GM23338 (cell line): ENCODE data around the gene TSPAN4. TPM values are rescaled to one million over a fixed set of nuclear protein-coding genes. Genes with fewer than 3 reads are reported as not detected.

Experiments used
- ATAC-seq: fragments of 200-7000 bp; cut with Tn5 transposase; 3 replicates; pipeline ENCODE4 v1.9.1; 2020
- DNase-seq: peaks from one replicate; pipeline ENCODE4 v3.0.0-alpha.2; 2015; ENCODE audit warnings: low spot score
- H2AFZ ChIP-seq: fragments of 200-600 bp; sonication (generic); 2 replicates; pipeline ENCODE4 v1.8.0; 2016; ENCODE audit warnings: antibody characterized with exemption, mild to moderate bottlenecking, moderate library complexity
- H3F3A ChIP-seq: fragments of 200-600 bp; sonication (generic); replicated peaks from 2 replicates; pipeline ENCODE4 v1.8.0; 2017; ENCODE audit warnings: antibody characterized with exemption, mixed run types, low read depth
- H3K27ac ChIP-seq: fragments of 200-600 bp; sonication (generic); 2 replicates; pipeline ENCODE4 v1.6.1; 2016; ENCODE audit warnings: low read depth
- H3K27me3 ChIP-seq: fragments of 200-600 bp; sonication (generic); 2 replicates; pipeline ENCODE4 v1.8.0; 2016; ENCODE audit warnings: mild to moderate bottlenecking, mixed run types, moderate library complexity; ENCODE audit not compliant: insufficient read depth
- H3K36me3 ChIP-seq: fragments of 200-600 bp; sonication (generic); 2 replicates; pipeline ENCODE4 v1.8.0; 2016; ENCODE audit warnings: mild to moderate bottlenecking; ENCODE audit not compliant: insufficient read depth
- H3K4me1 ChIP-seq: fragments of 200-600 bp; sonication (generic); 2 replicates; pipeline ENCODE4 v1.8.0; 2016; ENCODE audit warnings: mild to moderate bottlenecking, moderate library complexity; ENCODE audit not compliant: insufficient read depth
- H3K4me2 ChIP-seq: fragments of 200-600 bp; sonication (generic); 2 replicates; pipeline ENCODE4 v1.7.1; 2017; ENCODE audit warnings: mixed run types
- H3K4me3 ChIP-seq: fragments of 200-600 bp; sonication (generic); 2 replicates; pipeline ENCODE4 v1.6.1; 2016; ENCODE audit warnings: mixed run types
- H3K79me2 ChIP-seq: fragments of 200-600 bp; sonication (generic); replicated peaks from 2 replicates; pipeline ENCODE4 v1.8.0; 2017; ENCODE audit warnings: mild to moderate bottlenecking; ENCODE audit not compliant: insufficient read depth
- H3K9me2 ChIP-seq: fragments of 200-600 bp; sonication (generic); 2 replicates; pipeline ENCODE4 v1.8.0; 2017; ENCODE audit not compliant: insufficient read depth
- H4K20me1 ChIP-seq: fragments of 200-600 bp; sonication (generic); replicated peaks from 2 replicates; pipeline ENCODE4 v1.8.0; 2017; ENCODE audit warnings: mild to moderate bottlenecking; ENCODE audit not compliant: insufficient read depth
- H3K27ac Mint-ChIP-seq: 2 replicates; pipeline ENCODE4 v1.8.0; 2020; ENCODE audit warnings: inconsistent platforms, mild to moderate bottlenecking, moderate library complexity, mixed read lengths
- H3K27me3 Mint-ChIP-seq: 3 replicates; pipeline ENCODE4 v1.8.0; 2022; ENCODE audit warnings: low read depth, mild to moderate bottlenecking, moderate library complexity, mixed read lengths, inconsistent platforms; ENCODE audit not compliant: insufficient read depth, poor library complexity
- H3K36me3 Mint-ChIP-seq: 3 replicates; pipeline ENCODE4 v1.8.0; 2021; ENCODE audit warnings: low read depth, mild to moderate bottlenecking, inconsistent platforms, moderate library complexity, mixed read lengths
- H3K4me1 Mint-ChIP-seq: 3 replicates; pipeline ENCODE4 v1.8.0; 2020; ENCODE audit warnings: mild to moderate bottlenecking, inconsistent platforms, mixed read lengths
- H3K4me3 Mint-ChIP-seq: 3 replicates; pipeline ENCODE4 v1.8.0; 2021; ENCODE audit warnings: moderate library complexity, mild to moderate bottlenecking, inconsistent platforms, mixed read lengths
- H3K9me3 Mint-ChIP-seq: 3 replicates; pipeline ENCODE4 v1.8.0; 2020; ENCODE audit warnings: moderate library complexity, mild to moderate bottlenecking, inconsistent platforms, mixed read lengths
- CREB1 ChIP-seq: fragments of 250-450 bp; sonication (Bioruptor Pico); IDR thresholded peaks from 2 replicates; pipeline ENCODE4 v1.5.0; 2020; ENCODE audit warnings: low read depth, mild to moderate bottlenecking, moderate library complexity
- CTCF ChIP-seq, 2 experiments: fragments of 200-600 bp in 1 of 2; sonication (generic) in 1 of 2; conservative IDR thresholded peaks; 2 replicates each; pipeline versions ENCODE4 v1.5.1 to v1.6.1; 2016 to 2017; ENCODE audit warnings: antibody characterized with exemption in 2 of 2, low read depth in 2 of 2, mild to moderate bottlenecking in 2 of 2, moderate library complexity in 1 of 2
- ETS1 ChIP-seq: IDR thresholded peaks from 2 replicates; pipeline ENCODE4 v1.6.1; 2016; ENCODE audit warnings: antibody characterized with exemption
- JUNB ChIP-seq: IDR thresholded peaks from one replicate; pipeline ENCODE4 v1.6.1; 2016; ENCODE audit warnings: antibody characterized with exemption; ENCODE audit not compliant: unreplicated experiment
- NANOG ChIP-seq: IDR thresholded peaks from 2 replicates; pipeline ENCODE4 v1.6.1; 2016; ENCODE audit warnings: antibody characterized with exemption, borderline replicate concordance
- POLR2AphosphoS5 ChIP-seq: IDR thresholded peaks from 2 replicates; pipeline ENCODE4 v1.6.1; 2016; ENCODE audit warnings: antibody characterized with exemption, low read depth
- ZNF114 ChIP-seq: fragments of 250-450 bp; sonication (Bioruptor Pico); IDR thresholded peaks from 2 replicates; pipeline ENCODE4 v1.5.0; 2020; ENCODE audit warnings: mild to moderate bottlenecking, moderate library complexity
- ZNF331 ChIP-seq: fragments of 250-450 bp; sonication (Bioruptor Pico); IDR thresholded peaks from 2 replicates; pipeline ENCODE4 v1.5.0; 2020; ENCODE audit warnings: low read depth, mild to moderate bottlenecking, moderate library complexity
- ZNF462 ChIP-seq: fragments of 250-450 bp; sonication (Bioruptor Pico); IDR thresholded peaks from 2 replicates; pipeline ENCODE4 v1.5.0; 2020; ENCODE audit warnings: mild to moderate bottlenecking, moderate library complexity
- polyA plus RNA-seq: library from polyadenylated mRNA; unstranded; fragments of >200 nt; fragmentation: Nextera tagmentation; extraction: Ambion mirVana; gene quantifications from 2 replicates; pipeline ENCODE4 v1.2.1, GENCODE V29; 2016
- total RNA-seq: library from RNA; depleted of rRNA; stranded (reverse); fragments of >200 nt; shearing (Covaris generic); gene quantifications from 2 replicates; pipeline ENCODE4 v1.2.3, GENCODE V29; 2014

TSPAN4 gene
- total and polyA plus RNA-seq, 2 experiments from 2014 or later: 76.8 to 150 TPM

- TF ChIP-seq ETS1 (no peak), ZNF462 (CRISPR knock-in tag) (no peak)
These were observed 30.1 kb downstream of the TSPAN4 start (continued) for GRCh38 chr11:872799-873198.

GRCh38 chr11:873706-874105 lies 31.1 kb downstream of the TSPAN4 start:
- Histone ChIP-seq H3K36me3 (no peaks in the 10 kb centered on the region), H3K9me2 (no peaks in the 10 kb centered on the region), H3K4me1 (no peaks in the 10 kb centered on the region), H3K27ac (no peak overlapping the region), H3K4me2 (no peak overlapping the region), H3K79me2 (no peaks in the 10 kb centered on the region), H4K20me1 (peaks cover 12% of the 10 kb centered on the region), H3F3A (peaks cover 15% of the 10 kb centered on the region; the same call in 1 of the 2 replicates), H3K27me3 (no peaks in the 10 kb centered on the region), H3K4me3 (no peak overlapping the region), H2AFZ (no peak overlapping the region)
- Mint-ChIP-seq H3K9me3 (no peaks in the 10 kb centered on the region), H3K4me1 (peaks cover 4% of the 10 kb centered on the region), H3K27ac (no peak overlapping the region), H3K36me3 (peaks cover 21% of the 10 kb centered on the region), H3K4me3 (no peak overlapping the region; the same call in 2 of the 3 replicates), H3K27me3 (peaks cover 25% of the 10 kb centered on the region)
- TF ChIP-seq ZNF331 (CRISPR knock-in tag): no peak
- TF ChIP-seq JUNB: no peak
- no peak for TF ChIP-seq CTCF (conservative IDR thresholded peaks at IDR 0.05; ENCODE audit: low read depth in 2 of 2)
- no peak for TF ChIP-seq ZNF114 (CRISPR knock-in tag)
- no peak for TF ChIP-seq ETS1
- no peak for TF ChIP-seq NANOG
- TF ChIP-seq CREB1: no peak
- TF ChIP-seq POLR2AphosphoS5: no peak
- ATAC-seq: no peak
- no peak for DNase-seq
